GM12878 (cell line): ENCODE results near the gene CD300A. TPM values are rescaled to one million over a fixed set of nuclear protein-coding genes. Genes with fewer than 3 reads are reported as not detected.

Experiments
- ATAC-seq: fragments of 200-7000 bp; cut with Tn5 transposase; 3 replicates; pipeline ENCODE4 v1.9.1; 2020; ENCODE audit warnings: mild to moderate bottlenecking, moderate library complexity
- BruUV-seq: library from RNA; stranded (reverse); fragments of 400-500 nt; replicated peaks from 2 replicates; lab custom pipeline; 2021; lab: Mats Ljungman, UMichigan
- CTCF ChIA-PET: fragments of 300-600 bp; sonication (Branson Sonifier 250); formaldehyde crosslinking; extraction: SDS; loops from one replicate; lab custom pipeline; 2021; ENCODE audit warnings: inconsistent platforms; lab: Yijun Ruan, JAX
- POLR2A ChIA-PET: fragments of 350-600 bp; formaldehyde crosslinking; extraction: SDS; loops from one replicate; lab custom pipeline; 2021; ENCODE audit warnings: inconsistent platforms; lab: Charles Lee
- RAD21 ChIA-PET: fragments of 300-600 bp; sonication (Branson Sonifier 250); formaldehyde crosslinking; loops from one replicate; lab custom pipeline; 2023; ENCODE audit warnings: antibody characterized with exemption; ENCODE audit not compliant: unreplicated experiment; lab: Charles Lee
- SMC1A ChIA-PET: fragments of 300-600 bp; sonication (Branson Sonifier 250); formaldehyde crosslinking; loops from one replicate; lab custom pipeline; 2023; ENCODE audit not compliant: unreplicated experiment, uncharacterized antibody; lab: Charles Lee
- DNase-seq: peaks from one replicate; pipeline ENCODE4 v3.0.0-alpha.2; 2011; ENCODE audit warnings: low read depth, low spot score
- FAIRE-seq: peaks from 3 replicates; lab custom pipeline; 2011; peaks lifted over from hg19 to GRCh38; lab: Jason Lieb, UNC
- H2AFZ ChIP-seq: 2 replicates; pipeline ENCODE4 v1.6.0; 2011; ENCODE audit warnings: low read depth, low read length, control low read depth; ENCODE audit not compliant: control insufficient read depth
- H3K27ac ChIP-seq: 2 replicates; pipeline ENCODE4 v1.5.1; 2011; ENCODE audit warnings: control low read depth; ENCODE audit not compliant: control insufficient read depth, insufficient read depth
- H3K27me3 ChIP-seq, 2 experiments: replicated peaks in 1 of 2; 2 replicates each; pipeline versions ENCODE4 v1.6.0 to v1.6.1; 2011; ENCODE audit warnings: low read length in 1 of 2; ENCODE audit not compliant: control insufficient read depth in 2 of 2, insufficient read depth in 2 of 2
- H3K36me3 ChIP-seq, 2 experiments: 2 replicates each; pipeline ENCODE4 v1.5.1; 2011; ENCODE audit warnings: low read length in 1 of 2; ENCODE audit not compliant: control insufficient read depth in 2 of 2, insufficient read depth in 2 of 2
- H3K4me1 ChIP-seq: 2 replicates; pipeline ENCODE4 v1.6.1; 2011; ENCODE audit warnings: mild to moderate bottlenecking, low read length, moderate library complexity, mixed read lengths; ENCODE audit not compliant: control insufficient read depth, insufficient read depth
- H3K4me2 ChIP-seq: 2 replicates; pipeline ENCODE4 v1.6.0; 2011; ENCODE audit warnings: control low read depth; ENCODE audit not compliant: control insufficient read depth, insufficient read depth
- H3K4me3 ChIP-seq: fragments of 200-600 bp; sonication (generic); 2 replicates; pipeline ENCODE4 v1.5.1; 2016
- H3K79me2 ChIP-seq: 2 replicates; pipeline ENCODE4 v1.6.0; 2011; ENCODE audit warnings: low read length; ENCODE audit not compliant: control insufficient read depth, insufficient read depth
- H3K9ac ChIP-seq: 2 replicates; pipeline ENCODE4 v1.8.0; 2011; ENCODE audit warnings: low read length, control low read depth, mixed read lengths; ENCODE audit not compliant: control insufficient read depth, insufficient read depth
- H3K9me3 ChIP-seq: replicated peaks from 3 replicates; pipeline ENCODE4 v1.5.1; 2011; ENCODE audit warnings: mild to moderate bottlenecking, low read length; ENCODE audit not compliant: control insufficient read depth, insufficient read depth
- H4K20me1 ChIP-seq: 2 replicates; pipeline ENCODE4 v1.6.0; 2011; ENCODE audit not compliant: control insufficient read depth, insufficient read depth
- WGBS: methylation state at CpG from one replicate; pipeline ENCODE4 v1.1.6; 2016; ENCODE audit warnings: low lambda C conversion rate; ENCODE audit not compliant: insufficient replicate concordance, insufficient coverage; ENCODE audit errors: missing lambda C conversion rate; 5-methylcytosine and 5-hydroxymethylcytosine counted together
- in situ Hi-C: fragments of 300-500 bp; cut with MboI; formaldehyde crosslinking; loops from 9 replicates; pipeline ENCODE4 v1.14.3; 2018; ENCODE audit warnings: mixed read lengths
- intact Hi-C: fragments of 100-400 bp; cut with micrococcal nuclease; formaldehyde crosslinking; loops from one replicate; pipeline ENCODE4 v1.14.2; 2022; ENCODE audit not compliant: unreplicated experiment
- polyA plus RNA-seq, 11 experiments: library from polyadenylated mRNA; depleted of rRNA in 4 of 11; unstranded in 6 of 11; stranded (reverse) in 5 of 11; fragments of >200 nt; fragmentation: Nextera tagmentation in 4 of 11; fragmentation: Illumina TruSeq in 1 of 11; extraction: Ambion mirVana in 4 of 11; extraction: Trizol in 1 of 11; gene quantifications; 1 replicate in 1 of 11; 2 replicates in 10 of 11; pipeline versions ENCODE4 v1.2.1 to v1.2.3, GENCODE V29; 2011 to 2016; ENCODE audit warnings: inconsistent platforms in 2 of 11, missing spikeins in 2 of 11, low read depth in 1 of 11
- total RNA-seq, 4 experiments: library from RNA; depleted of rRNA in 3 of 4; stranded (reverse); fragments of >200 nt in 3 of 4; fragmentation: Illumina TruSeq in 1 of 4; extraction: Trizol in 1 of 4; gene quantifications; 2 replicates each; pipeline versions ENCODE4 v1.2.1 to v1.2.3, GENCODE V29; 2013 to 2021
- TF ChIP-seq, protein P1 (sequence below): fragments of 450-650 bp; IDR thresholded peaks from 2 replicates; pipeline ENCODE4 v1.6.1; 2018; ENCODE audit warnings: mild to moderate bottlenecking, low read depth, moderate library complexity; ENCODE audit not compliant: partially characterized antibody

Gene CD300A
- total and polyA plus RNA-seq, 10 of the 15 experiments (the other 5 are each of a cell fraction or from before 2014, with no cell fraction given) = 10.6 to 128 (median 36.1) TPM

DNA sequence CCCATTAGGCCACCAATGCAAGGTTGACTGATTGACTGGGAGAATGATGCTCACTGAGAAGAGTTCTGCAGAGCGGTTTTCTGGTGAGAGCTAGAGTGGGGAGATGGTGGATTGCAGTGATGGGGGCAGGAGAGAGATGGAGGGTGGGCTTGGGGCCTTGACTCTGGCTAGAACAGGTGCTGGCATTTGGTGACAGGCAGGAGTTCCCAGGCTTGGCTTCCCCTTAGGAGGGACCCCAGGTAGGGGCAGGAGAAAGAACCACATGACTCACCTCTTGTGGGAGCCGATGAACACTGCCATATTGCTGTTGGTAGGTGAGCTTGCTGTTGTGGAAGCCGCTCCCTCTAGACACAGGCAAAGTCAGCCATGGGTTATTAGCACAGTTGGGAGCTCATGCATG, 56.9 kb downstream of the CD300A start:
- ChIA-PET POLR2A (no interaction called here), RAD21 (no interaction called here), SMC1A (interaction anchor here (1.0 to 4.0 kb wide), 2 partner anchors 9 to 63 kb away, joined by 3 to 21 read pairs; partner anchors contain the start of gene CD300LB), CTCF (no interaction called here)
- intact Hi-C loops = no loop called here
- ATAC-seq (no peak), DNase-seq (no peak), FAIRE-seq (no peak)
- Histone ChIP-seq H3K4me2 (no peak overlapping the region), H3K4me3 (no peak overlapping the region), H3K9ac (no peak overlapping the region), H3K79me2 (no peaks in the 10 kb centered on the region), H2AFZ (no peak overlapping the region), H3K27me3 (no peaks in the 10 kb centered on the region; a peak in 1 of 4 replicates), H3K9me3 (no peaks in the 10 kb centered on the region; the same call in 2 of the 3 replicates), H3K4me1 (peaks cover 13% of the 10 kb centered on the region), H3K36me3 (no peaks in the 10 kb centered on the region), H4K20me1 (no peaks in the 10 kb centered on the region), H3K27ac (no peak overlapping the region)
- WGBS = 36% methylated on average over 3 of the region's 3 CpGs
- in situ Hi-C loops = no loop called here
- no TSS peak for BruUV-seq
- TF ChIP-seq, protein P1, sequence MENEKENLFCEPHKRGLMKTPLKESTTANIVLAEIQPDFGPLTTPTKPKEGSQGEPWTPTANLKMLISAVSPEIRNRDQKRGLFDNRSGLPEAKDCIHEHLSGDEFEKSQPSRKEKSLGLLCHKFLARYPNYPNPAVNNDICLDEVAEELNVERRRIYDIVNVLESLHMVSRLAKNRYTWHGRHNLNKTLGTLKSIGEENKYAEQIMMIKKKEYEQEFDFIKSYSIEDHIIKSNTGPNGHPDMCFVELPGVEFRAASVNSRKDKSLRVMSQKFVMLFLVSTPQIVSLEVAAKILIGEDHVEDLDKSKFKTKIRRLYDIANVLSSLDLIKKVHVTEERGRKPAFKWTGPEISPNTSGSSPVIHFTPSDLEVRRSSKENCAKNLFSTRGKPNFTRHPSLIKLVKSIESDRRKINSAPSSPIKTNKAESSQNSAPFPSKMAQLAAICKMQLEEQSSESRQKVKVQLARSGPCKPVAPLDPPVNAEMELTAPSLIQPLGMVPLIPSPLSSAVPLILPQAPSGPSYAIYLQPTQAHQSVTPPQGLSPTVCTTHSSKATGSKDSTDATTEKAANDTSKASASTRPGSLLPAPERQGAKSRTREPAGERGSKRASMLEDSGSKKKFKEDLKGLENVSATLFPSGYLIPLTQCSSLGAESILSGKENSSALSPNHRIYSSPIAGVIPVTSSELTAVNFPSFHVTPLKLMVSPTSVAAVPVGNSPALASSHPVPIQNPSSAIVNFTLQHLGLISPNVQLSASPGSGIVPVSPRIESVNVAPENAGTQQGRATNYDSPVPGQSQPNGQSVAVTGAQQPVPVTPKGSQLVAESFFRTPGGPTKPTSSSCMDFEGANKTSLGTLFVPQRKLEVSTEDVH = no peak
